Fibroblast of villous mesenchyme (primary cell): ENCODE results near the gene SNUPN. TPM values are rescaled to one million over a fixed set of nuclear protein-coding genes. Genes with fewer than 3 reads are reported as not detected.
"Not testable (repeated sequence)": the region's sequence is repeated elsewhere in the genome, so short reads cannot be mapped to it uniquely, and the experiment has no call there.

Experiments used
- DNase-seq: peaks from one replicate; pipeline ENCODE4 v3.0.0-alpha.2; 2010; ENCODE audit warnings: low read depth
- H3K4me3 ChIP-seq: 2 replicates; pipeline ENCODE4 v1.5.1; 2011; ENCODE audit warnings: low read depth, mild to moderate bottlenecking, low read length
- CTCF ChIP-seq: IDR thresholded peaks from 2 replicates; pipeline ENCODE4 v1.5.1; 2012; ENCODE audit warnings: low read depth, mild to moderate bottlenecking, low read length; ENCODE audit not compliant: insufficient read depth
- total RNA-seq: library from RNA; depleted of rRNA; stranded (reverse); fragments of >200 nt; gene quantifications from 2 replicates; pipeline ENCODE4 v1.2.3, GENCODE V29; 2012

SNUPN gene
- total RNA-seq, 1 donor = 28.1 TPM

- DNase-seq = no peak
- no peak overlapping the region for H3K4me3 ChIP-seq
- no peak for TF ChIP-seq CTCF
Measured at GRCh38 chr15:75565062-75565970, 60.2 kb downstream of the SNUPN start.

GRCh38 chr15:75561888-75562287 is 63.6 kb downstream of the SNUPN start:
- no peak for DNase-seq
- no peak overlapping the region for H3K4me3 ChIP-seq
- no peak for TF ChIP-seq CTCF

- H3K4me3 ChIP-seq, DNase-seq: not testable (repeated sequence)
Measured at GRCh38 chr15:75559360-75559759, 66.2 kb downstream of the SNUPN start.

- DNase-seq, H3K4me3 ChIP-seq: not testable (repeated sequence)
Measured at GRCh38 chr15:75558955-75559354, 66.6 kb downstream of the SNUPN start.

- no peak overlapping the region for H3K4me3 ChIP-seq
- no peak for TF ChIP-seq CTCF
- peak; percentile 33 for DNase-seq
Measured at GRCh38 chr15:75554717-75555116, 70.8 kb downstream of the SNUPN start.

GRCh38 chr15:75553659-75554058 is 71.9 kb downstream of the SNUPN start:
- TF ChIP-seq CTCF = no peak
- no peak for DNase-seq
- no peak overlapping the region for H3K4me3 ChIP-seq

GRCh38 chr15:75551091-75551490 is 74.4 kb downstream of the SNUPN start:
- DNase-seq = no peak
- TF ChIP-seq CTCF = no peak
- no peak overlapping the region for H3K4me3 ChIP-seq

Other genes starting within 250 kb of the SNUPN start
- gene SIN3A, start 174.0 kb downstream of the SNUPN start, total RNA-seq = 29.0 and 35.0 TPM in 2 replicates
- gene PTPN9, start 46.4 kb downstream of the SNUPN start, total RNA-seq = 23.5 and 32.4 TPM in 2 replicates
- gene IMP3, start 14.5 kb upstream of the SNUPN start, total RNA-seq = 41.6 and 42.3 TPM in 2 replicates
- 19.9 and 23.8 TPM in 2 replicates for gene SNX33, start 22.2 kb upstream of the SNUPN start, total RNA-seq
- 86.8 and 87.0 TPM in 2 replicates for gene CSPG4, start 87.1 kb upstream of the SNUPN start, total RNA-seq
- 51.2 and 70.4 TPM in 2 replicates for gene UBE2Q2, start 217.7 kb upstream of the SNUPN start, total RNA-seq